HG03432 (cell line): ENCODE measurements around the gene HPCAL4.
A peak's percentile ranks its signal among the peaks of the same experiment; 100 is the strongest.

Experiments used
- ATAC-seq: cut with Tn5 transposase; IDR thresholded peaks from one replicate; pipeline ENCODE4 v1.9.1; 2021; ENCODE audit warnings: mild to moderate bottlenecking, moderate library complexity; ENCODE audit not compliant: unreplicated experiment

The HPCAL4 gene

DNA sequence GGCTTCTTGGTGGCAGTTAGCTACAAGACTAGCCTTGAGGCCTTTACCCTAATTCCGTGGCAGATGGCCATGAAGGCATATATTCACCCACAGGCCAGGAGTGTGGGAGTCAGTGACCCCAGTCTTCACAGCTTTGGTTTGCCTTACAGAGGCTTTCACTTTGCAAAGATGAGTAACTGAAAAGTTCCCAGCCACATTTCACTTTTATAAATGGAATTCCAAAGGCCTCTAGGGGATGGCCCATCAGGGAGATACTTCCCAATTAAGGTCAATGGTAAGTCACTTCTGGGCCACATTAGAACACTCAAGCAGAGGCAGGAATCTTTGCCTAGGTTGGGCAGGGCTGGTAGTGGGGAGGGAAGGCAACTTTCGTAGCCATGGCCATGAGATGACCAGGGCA is 38.7 kb downstream of the HPCAL4 start:
- ATAC-seq, result no peak

DNA sequence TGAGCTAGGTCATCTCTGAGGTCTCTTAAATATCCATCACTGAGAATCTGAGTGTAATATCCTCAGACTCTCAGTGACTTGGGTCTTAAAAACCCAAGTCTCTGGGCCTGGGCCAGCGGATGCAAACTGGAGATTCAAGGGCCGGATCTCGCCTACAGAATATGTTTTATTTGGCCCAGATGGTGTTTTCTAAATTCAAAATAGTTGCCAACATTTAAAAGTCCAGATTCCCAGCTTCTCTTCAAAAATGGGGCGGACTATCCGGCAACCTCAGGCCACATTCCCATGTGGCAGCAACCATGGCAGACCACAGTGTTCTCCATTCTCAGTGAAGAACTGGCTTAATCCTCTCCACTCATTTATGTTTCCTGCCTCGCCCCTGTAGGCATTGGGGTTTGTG is 39.1 kb downstream of the HPCAL4 start:
- no peak for ATAC-seq

DNA sequence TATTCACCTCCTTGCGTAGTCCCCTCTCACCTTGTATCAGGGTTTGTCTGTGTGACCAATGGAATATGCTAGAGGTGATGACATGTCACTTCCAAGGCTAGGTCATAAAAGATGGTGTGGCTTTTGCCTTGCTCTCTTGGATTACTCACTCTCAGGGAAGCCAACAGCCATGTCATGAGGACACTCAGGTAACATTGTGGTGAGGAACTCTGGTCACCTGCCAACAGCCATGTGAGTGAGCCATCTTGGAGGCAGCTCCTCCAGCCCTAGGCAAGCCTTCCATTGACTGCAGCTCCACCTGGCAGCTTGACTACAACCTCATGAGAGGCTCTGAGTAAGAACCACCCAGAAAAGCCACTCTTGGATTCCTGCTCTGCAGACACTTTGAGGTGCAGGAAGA is 40.8 kb downstream of the HPCAL4 start:
- ATAC-seq, result no peak

DNA sequence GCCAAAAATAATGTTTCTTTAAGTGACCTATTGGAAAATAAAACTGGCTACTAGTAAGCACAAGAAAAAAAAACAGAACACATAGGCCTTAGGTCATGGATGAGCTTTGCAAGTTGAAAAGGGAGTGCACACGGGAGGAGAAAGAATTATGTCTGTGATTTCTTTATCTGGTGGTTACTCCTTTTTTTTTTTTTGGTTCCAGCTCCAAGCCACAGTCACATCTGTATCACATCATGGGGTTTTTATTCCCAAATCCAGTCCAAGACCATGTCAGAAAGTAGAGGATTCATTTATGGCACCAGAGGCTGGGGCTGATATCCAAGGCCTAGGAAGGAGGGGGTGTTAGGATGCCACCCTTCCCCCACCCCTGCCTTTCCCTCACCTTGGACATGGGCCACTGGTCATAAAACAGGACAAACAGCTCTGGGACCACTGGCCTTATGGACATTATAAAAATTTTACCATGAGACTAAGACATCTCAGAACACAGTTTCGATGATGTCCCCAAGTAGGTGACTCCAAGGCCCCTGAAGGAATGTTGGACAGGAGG is 41.5 kb downstream of the HPCAL4 start:
- ATAC-seq, result no peak

DNA sequence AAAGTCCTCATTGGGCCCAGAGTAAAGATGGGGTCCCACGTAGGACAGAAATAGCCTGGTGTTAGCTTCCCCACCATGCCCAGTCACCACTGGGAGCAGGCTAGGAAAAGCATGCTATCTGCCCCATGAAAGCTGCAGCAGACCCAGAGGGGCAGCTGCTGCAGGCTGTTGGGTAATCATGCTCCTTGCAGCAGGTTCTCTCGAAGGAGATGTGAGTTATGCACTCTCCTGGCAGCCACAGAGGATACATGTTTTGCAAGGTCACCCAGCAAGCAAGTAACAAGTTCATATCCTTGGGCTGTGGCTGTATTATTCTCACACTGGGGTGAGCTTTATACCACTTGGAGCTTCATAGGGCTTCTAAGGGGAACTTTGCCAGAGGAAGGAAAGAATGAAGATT is 42.7 kb downstream of the HPCAL4 start:
- no peak for ATAC-seq

DNA sequence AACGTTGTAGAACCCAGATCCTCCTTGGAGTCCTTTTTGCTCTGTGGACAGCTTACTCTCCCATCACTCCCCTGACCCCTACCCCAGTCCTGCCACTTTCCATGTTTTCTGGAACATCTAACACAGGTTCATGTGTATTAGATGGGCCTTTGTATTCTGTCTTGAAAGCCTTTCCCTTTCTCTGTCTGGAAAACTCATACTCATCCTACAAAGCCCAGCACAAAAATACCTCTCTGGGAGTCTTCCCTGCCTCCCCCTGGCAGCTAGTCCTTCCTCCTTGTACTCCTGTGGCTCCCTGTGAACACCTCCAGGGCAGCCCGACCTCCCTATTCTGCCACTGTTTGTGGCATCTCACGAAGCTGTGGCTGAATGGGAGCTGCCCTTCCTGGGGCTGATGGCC is 44.0 kb downstream of the HPCAL4 start:
- ATAC-seq, result no peak

DNA sequence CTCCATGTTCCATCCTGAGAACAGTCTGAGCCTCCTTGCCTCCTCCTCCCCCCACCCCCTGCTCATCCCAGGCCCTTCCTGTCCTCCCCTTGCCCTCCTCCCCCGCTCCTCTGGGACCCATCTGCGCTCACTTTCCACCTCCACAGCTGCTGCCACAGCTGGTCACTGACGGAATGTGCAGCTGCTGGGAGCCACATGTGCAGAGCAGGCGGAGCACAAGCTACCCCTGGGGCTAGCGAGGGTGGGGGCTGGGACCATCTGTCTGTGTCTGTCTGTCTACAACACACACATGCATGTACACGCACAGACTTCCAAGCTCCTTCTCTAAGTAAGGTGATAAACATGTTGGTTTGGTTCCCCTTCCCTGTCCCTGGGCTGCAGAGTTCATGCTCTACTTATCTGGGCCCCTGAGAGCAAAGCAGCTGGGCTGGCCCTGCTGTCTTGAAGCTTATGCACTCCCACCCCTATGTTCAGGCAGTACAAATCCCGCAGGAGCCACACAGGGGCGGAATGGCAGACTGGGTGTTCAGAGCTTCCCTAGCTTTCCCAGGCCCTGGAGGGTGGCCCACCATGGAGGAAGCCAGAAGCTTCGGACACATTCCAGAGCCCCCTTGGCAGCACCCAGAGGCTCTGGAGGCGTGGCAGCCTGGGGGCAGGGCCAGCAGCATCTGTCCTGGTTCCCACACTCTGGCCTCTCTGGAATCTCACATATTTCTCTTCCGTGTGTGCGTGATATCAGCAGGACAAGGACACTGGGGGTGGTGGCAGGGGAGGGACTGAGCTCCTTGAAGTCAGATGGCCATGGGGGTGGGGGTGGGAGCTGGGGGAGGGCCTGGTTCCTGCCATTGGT is 44.8 kb downstream of the HPCAL4 start:
- ATAC-seq, result no peak

DNA sequence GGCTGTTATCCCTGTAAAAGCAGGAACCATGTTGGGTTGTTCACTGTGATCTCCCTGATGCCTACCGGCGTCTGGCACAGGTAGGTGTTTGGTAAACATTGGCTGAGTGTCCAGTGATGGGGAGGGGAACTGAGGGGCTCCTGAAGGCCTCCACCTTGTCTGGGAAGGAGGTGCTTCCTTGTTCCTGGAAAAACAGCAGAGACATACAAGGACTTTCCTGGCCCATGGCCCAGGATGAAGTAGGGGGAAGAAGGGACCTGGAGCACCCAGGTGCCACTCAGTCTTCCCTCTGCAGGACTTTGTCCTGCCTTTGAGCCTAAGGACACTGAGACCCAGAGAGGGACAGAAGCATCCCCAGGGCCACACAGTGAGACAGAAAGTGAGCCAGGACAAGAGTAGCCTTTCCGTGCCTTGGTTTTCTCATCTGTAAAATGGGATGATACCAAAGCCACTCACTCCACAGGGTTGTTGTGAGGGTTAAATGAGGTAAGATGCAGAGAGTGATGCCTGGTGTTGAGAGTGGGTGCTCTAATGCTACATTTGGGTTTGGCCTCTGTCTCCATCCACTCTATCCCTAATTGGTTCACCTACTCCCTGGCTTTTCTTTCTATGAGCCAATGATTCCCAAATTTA is 45.7 kb downstream of the HPCAL4 start:
- ATAC-seq, result no peak

DNA sequence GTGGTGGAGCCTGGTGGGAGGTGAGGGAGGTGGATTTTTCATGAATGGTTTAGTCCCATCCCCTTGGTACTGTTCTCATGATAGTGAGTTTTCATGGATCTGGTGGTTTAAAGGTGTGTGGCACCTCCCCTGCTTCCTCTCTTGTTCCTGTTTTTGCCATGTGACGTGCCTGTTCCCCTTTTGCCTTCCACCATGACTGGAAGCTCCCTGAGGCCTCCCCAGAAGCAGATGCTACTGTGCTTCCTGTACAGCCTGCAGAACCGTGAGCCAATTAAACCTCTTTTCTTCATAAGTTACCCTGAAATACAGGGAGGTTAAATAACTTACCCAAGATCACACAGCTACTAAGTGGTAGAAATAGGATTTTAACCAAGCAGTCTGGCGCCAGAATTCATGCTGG is 47.5 kb downstream of the HPCAL4 start:
- ATAC-seq, result no peak

DNA sequence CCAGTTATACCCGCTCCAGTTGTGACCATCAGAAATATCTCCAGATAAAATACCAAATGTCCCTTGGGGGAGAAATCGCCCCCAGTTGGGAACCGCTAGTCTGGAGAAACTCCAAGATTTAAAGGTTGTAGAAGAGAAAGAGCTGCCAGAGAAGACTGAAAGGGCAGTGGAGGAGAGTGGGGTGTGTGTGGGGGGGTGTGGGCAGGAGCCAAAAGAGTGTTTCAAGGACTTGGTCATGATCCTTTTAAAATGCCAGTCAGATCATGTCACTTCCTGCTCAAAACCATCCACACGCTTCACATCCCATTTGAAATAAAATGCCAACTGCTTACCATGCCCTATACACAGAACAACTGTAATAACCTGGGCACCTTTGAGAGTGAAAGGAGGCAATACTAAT is 48.4 kb downstream of the HPCAL4 start:
- ATAC-seq, result no peak

DNA sequence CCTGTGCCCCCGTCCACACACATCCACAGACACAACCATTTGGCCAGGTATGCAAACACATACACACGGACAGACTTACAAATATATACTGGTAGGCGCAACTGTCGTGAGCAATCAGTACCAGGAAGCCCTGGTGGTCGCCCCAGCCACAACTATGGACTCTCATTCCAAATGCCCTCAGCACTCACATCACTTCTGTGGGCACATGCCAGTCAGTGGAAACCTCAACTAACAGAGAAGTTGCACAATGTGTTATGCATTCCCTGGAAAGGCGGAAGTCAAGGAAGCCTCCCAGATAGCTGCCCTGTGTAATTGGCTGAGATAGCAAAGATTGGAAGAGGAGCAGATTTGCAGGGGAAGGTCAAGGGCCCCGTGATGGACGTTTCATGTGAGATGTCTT is 50.4 kb downstream of the HPCAL4 start:
- ATAC-seq, result no peak

DNA sequence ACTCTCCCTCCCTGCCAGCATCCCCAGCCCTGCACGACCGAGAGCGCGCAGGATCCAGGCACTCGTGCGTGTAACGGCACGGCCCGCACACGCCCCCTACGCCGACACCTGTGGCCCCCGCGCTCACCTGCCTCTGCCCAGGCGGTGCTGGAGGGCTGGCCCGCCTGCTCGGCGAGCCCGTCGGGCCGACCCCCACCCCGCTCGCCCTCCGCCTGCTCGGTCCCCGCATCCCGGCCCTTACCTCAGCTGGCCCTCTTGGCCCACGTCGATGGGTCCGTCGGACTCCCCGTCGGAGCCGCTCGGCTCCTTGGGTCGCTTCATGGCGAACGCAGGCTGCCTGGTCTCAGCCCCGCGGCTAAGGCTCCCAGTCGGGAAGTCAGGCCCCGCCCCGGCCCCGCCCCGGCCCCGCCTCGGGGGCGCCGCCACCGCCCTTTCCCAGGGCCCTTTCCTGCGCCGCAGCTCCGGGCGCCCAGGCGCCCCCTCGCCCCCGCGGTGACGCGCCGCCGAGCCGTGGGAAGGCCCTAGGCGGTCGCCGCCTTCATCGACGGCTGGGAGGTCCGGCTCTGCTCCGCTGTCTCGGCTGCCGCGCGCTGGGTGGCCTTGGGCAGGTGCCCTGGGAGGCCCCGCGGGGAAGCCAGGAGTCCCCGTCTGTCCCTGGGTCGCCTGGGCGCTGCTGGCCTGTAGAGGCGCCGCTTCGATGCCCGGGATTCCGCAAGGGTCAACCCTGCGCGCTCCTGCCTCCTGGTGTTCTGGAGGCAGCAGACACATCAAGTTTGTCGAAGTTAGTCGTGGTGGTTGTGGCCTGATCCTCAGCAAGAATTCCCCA is 51.7 kb downstream of the HPCAL4 start, which contains the start of gene HEYL:
TSS of gene HEYL (minus strand) at position 339 of the 826 bp plus-strand sequence. CDS start at position 321, 18 bp downstream.
- ATAC-seq, result peak; percentile 48

DNA sequence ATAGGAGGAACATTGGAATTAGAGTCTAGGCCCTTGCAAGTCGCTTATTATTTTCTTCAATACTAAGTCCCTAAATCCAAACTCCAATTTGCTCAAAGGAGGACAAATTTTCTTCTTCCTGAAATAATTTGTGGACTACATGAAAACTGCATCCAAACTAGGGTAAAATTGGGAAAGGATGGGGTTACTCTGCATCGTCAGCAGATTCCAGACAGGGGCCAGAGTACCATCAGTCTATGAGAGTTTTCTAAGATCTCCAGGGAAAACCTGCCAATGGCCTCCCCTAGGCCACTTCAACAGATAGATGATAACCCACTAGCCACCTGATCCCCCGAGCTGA is 52.3 kb downstream of the HPCAL4 start:
- ATAC-seq, result no peak

DNA sequence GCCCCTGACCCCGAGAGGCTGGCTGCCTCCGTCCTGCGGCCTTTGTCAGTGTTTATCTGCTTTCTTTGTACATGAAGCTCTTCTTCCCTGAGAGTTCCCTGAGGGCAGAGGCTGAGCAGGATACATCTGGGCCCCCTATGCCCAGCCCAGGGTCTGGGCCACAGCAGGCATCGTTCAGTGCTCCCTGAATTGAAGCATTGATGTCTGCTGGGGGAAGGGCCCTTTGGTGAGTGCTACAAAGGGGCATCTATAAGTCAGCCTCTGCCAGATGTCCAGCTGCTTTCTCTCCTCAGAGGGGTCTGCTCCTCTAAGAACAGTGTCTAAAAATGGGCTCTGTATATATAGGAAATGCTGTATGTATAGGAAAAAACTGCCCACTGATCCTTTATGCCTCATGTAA is 53.9 kb downstream of the HPCAL4 start:
- ATAC-seq, result no peak

DNA sequence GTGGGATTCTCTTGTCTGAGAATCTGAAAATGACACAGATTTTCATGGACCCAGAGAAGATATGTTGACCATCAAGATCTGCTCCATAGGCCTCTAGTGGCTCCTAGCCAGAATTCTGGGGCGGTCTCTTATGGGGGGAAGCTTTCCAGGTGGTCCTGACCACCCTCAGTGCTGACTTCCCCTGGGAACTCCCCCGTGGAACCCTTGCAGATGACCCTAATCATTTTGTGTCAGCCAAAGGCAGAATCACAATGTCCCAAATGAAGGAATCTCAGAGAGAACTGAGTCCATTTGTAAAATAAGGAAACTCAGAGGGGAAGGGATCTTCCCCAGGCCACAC is 55.4 kb downstream of the HPCAL4 start:
- no peak for ATAC-seq

DNA sequence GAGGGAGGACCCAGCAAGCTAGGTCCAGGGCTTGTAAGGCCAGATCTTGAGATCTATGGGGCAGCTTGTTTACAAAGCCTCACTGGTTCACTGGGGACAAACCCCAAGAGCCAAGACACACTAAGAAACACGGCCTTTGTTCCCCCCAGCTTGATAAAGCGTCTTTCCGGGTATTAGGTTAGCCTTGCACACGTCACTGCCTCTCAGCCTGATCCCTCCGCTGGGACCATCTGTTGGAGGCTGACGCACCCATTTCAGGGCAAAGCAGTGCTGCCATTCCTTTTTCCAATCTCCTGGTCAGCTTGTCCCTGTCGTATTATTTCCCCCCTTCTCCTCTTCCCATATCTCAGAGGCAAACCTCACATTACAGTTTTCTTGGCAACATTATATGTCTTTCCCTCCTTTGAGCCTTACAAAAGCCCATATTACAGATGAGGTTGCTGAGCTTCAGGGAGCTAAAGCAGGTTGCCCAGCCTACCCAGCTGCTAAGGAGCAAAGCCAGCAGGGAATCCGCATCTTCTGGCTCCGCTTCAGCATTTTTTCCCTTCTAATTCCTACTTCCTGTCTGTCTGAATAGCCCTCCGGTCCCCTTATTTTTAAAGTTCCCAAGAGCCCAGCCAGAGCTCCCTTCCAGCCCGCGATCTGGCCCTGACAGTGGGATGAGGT is 55.9 kb downstream of the HPCAL4 start:
- ATAC-seq, result no peak

DNA sequence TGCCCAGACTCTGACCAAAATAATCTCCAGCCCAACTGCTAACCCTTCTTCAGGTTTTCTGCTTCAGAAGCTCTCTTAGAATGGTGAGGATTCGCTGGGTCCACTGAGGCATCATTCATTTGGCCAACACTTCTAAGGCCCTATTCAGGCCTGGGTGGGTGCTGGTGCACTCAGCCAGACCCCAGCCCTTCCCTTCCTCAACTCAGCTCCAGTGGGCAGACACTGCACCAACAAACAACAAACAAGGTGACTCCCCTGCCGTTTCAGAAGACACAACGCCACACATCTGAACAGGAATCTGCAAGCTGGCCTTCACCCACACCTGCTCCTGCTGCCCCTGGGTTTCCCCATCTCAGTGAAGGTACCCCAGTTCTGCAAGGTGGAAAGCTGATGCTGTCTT is 57.8 kb downstream of the HPCAL4 start:
- ATAC-seq, result no peak

DNA sequence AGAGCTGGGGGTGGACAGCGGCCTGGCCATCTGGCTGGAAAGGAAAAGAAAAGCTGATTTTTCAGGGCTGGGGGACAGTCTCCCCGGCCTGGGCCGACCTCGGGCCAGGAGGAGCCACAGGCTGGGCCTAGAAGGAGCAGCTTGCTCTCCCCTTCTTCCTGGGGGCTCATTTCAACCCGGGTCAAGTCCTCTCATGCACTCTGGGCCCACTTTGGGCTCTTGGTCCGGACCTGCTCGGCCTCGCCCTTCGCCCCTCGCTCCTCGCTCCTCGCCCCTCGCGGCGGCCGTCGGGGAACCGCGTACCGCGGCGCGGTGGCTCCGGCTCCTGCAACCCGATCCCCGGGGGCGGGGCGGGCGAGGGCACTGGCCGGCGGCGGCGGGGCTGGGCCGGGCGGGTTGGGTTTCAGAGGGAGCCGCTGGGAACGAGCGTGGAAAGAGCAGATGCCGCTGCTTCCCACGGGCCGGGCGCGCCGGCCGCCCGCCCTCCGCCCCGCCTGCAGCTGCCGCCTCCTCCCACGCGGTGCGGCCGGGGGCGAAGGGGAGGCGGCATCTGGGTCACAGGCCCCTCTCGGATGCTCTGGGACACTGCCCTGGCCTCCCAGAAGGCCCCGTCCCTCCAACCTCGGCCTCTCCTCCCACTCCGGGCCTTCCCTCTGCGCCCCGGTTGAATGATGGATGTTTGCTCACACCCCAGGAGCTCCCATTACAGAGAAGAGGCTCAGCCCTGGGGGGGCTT is 58.4 kb downstream of the HPCAL4 start:
- ATAC-seq, result no peak

DNA sequence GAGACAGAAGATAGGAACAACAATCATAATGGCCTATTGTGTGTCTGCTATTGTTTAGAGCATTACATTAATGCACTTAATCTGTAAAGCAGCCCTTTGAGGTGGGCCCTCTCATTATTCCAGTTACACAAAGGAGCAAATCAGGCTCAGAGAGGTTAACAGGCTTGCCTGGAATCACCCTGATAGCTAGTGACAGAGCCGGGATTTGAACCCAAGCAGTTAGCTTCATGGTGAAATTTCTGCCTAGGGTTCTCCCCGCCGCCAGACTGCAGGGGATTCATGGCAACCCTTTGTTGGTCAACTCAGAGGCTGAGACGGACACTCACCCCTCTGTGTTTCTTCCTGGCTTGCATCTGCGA is 58.9 kb downstream of the HPCAL4 start:
- no peak for ATAC-seq
